GM21619 (cell line): ENCODE results near the gene BRSK2.

Source experiments
- ATAC-seq: cut with Tn5 transposase; IDR thresholded peaks from one replicate; pipeline ENCODE4 v1.9.1; 2021; ENCODE audit not compliant: unreplicated experiment

BRSK2 gene

DNA sequence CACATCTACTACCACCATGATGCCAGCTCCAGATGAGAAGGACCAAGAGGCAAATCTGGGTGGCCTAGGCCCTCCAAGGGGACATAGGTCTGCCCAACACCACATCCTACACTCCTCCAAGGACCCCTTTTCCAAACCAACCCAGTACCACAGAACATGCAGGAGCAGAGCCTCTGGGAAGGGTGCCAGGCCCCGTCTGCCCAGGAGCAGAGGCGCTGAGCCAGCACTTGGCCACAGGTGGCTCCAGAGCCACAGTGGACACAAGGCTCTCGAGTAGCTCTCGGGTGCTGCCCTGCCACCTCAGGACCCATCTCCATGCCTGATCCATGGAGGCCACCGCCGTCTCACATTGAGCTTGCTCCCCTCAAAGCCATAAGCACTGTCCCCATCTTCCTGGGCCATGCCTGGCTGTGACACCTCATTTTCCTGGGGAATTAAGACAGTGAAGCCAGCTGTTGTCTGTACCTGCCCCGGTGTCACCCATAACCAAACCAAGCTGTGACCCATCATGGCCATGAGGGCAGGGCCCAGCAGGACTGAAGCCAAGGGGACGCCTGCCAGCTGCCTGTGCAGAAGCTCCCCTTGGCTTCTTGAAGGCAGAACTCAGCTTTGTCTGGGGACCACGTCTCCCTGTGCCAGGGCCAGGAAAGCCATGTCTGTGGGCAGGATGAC, 89.4 kb downstream of the BRSK2 start:
- no peak for ATAC-seq

DNA sequence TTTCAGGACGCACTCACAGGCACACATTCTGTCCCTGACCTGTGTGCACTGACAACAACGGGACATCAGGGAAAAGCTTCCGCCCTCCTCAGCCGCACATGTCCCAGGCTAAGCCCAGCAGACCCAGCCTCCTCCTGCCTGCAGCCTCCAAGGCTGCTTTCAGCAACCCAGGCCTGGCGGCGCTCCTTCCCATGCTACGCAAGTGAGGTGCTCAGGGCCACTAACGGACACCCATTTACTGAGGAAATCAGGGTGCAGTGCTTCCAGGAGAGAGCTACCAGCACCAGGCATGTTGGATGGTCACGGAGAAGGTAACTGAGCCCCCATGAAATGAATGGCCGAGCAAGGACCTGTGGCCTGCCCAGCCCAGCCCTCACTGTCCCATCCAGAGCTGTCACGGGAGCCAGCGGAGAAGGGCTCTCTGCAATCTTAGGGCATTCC, 90.0 kb downstream of the BRSK2 start:
- no peak for ATAC-seq

DNA sequence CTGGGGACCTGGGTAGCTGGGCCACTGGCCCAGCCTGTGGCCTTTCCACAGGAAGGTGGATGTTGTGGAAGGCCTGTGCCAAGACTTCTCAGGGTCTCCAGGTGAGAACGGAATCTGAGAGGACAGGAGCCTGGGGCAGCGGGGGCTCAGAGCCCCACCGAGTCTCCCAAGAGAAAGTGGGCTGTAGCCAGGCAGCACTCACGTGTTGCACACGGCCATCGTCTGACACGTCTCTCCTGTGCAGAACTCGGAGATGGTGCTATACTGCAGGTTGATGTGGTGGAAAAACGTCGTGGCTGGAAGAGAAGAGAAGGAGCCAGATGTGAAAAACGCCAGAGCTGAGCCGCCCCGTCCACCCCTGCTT, 90.4 kb downstream of the BRSK2 start:
- ATAC-seq, result no peak

DNA sequence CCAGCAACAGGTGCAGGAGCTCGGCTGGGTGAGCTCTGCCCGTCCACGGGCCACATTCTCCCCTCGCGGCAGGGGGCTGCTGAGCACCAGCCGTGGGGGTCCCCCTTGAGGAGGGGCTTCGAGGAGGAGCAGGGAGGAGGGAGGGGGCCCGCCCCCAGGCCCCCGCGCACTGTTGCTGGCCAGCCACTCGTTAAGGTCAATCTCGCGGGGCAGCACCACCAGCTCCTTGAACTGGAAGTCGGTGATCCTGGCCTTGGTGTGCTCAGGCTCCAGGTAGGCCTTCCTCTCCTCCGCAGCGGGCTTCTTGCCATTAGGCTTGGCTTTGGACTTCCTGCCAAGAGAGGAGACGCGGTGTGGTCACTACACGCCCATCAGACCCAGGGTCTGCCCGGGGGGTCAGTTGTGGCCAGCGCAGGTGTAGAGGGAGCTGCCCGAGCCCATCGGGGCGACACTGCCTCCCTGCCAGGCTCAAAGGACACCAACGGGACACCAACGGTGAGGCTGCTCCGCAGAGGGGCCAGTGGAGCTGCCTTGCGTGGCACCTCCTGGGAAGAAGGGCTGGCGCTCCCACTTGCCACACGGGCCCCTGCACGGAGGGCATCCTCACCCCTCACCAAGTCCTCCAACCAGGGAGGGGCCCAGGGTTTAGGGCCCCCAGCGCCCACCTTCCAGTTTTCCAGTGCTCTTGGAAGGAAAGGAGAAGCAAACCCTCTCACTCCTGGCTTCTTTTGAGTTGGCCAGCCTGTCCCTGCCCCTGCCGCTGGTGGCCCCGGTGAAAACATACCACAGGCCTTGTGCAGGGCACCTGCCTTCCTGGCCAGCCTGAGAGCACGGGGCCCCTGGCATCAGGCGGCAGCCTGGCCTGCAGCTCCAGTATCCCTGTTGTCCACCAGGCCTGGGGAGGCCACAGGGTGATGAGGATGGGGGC, 91.1 kb downstream of the BRSK2 start:
- ATAC-seq, result no peak

DNA sequence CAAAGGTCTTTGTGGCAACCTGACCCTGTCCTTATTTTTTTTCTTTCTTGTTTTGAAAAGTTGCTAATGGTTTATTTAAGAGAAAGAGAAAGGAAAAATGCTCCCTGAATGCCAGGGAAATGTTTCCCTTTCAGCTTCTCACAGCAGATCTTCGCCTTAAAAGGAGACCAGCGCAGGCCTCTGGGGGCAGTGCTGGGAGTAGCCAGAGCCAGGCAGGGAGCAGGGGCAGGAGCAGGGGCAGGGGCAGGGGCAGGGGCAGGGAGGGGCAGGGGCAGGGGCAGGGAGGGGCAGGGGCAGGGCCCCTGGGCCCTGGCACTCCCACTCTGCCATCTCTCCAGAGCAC, 91.7 kb downstream of the BRSK2 start:
- no peak for ATAC-seq

DNA sequence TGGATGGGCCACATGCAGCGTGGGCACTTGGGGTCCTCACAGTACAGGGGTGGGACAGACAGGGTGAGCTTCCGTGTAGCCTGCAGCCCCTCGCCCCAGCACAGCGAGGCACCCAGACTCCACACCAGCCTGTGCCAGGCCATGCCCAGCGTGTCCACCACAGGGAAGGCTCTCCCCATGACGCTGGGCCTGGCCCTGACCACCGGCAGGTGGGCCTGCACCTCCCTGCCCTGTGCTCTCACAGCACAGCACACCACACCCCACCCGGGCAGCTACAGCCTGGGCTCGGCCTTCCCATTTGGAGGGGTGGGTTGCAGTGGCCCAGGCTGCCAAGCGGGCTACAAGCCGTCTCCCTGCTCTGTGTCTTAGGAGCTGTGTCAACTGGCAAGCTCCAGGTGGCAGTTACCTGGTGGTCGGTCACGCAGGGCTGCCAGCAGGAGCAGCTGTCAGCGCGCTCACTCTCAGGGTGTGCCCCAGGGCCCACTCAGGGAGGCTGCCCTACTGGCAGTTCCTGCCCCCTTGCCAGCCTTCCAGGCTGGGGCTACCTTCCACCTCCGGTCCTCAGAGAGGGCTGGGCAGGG, 92.2 kb downstream of the BRSK2 start:
- no peak for ATAC-seq

DNA sequence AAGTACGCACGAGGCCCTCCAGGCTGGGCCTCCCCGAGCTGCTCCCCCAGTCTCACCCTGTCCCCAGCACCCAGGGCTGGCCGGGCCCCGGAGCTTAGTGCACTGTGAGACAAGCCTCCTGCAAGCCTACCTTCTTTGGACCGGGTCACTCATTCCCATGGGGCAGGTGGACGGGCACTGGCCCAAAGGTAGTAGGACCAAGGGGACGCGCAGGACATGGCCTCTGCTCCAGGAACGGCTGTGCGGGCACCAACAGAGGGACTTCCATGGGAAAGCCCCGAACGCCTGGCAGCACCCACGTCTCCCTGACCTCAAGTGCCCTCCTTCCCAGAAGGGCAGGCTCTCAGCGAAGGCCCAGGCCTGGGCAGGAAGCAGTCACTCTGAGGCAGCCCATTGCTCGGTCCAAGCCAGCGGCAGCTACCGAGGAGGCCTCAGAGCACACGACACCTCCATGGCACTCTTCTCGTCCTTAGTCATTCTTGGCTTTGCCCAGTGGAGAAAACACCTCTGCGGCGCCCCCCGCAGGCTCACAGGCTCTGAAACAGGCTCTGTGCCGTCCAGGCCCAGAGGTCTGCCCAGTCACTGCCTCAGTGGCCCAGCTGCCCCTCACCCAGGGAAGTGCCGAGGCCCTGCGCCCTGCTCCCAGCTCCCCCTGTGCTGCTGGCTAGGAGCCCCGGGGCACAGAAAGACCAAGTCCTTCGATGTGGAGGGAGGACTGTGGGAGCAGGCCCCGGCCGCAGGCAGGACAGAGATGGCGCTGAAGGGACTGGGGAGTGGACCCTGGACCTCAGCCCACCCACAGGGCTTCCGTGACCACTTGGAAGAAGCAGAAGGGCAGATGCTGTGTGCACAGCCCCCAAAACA, 93.1 kb downstream of the BRSK2 start:
- ATAC-seq, result no peak

DNA sequence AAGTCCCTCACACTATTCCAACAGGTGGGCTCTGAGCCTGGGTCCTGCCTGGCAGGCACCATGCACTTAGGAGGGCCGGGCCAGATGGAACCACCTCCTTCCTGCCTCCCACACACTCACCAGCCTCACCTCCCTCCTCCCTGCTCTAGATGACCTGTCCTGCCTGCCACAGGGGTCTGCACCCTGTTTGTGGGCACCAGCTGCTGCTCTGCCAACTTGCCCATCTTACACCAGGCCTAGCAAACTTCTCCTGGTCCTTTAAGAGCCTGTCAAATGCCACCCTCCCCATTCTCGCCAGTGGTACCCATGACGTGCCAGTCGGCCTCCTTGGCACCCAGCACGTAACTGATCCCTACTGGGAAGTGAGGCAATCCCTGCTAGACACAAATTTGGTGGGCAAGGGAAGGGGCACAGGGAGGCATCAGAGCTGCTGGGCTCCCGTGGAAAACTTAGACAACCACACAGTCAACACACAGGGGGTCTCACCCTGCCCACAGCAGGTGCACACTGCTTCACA, 93.8 kb downstream of the BRSK2 start:
- ATAC-seq, result no peak

DNA sequence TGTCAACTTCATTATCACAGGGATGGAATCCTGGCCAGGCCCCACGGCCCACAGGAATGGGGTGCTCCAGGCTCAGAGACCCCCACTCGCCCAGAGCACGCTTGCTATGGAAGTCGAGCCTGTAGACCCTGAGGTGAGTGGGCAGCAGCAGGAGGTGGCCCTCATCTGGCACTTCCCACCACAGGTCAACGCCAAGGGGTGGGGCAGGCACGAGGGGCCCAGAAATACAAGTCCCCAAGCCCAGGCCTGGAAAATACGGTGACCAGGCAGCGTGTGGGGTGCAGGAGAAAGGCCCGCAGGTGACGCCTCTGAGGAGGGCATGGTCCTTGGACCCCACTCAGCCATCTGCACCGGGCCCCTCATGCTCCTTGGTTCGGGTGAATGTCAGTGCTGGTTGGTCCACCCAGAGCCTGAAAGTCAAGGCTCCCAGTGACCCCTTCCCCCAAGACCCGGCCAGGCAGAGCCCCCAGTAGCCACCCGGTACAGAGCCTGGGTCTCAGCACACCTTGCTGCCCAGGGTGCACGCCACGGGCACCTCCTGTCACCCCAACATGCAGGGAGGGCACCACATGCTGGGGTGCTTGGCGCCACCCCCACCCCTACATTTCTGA, 94.4 kb downstream of the BRSK2 start:
- no peak for ATAC-seq

DNA sequence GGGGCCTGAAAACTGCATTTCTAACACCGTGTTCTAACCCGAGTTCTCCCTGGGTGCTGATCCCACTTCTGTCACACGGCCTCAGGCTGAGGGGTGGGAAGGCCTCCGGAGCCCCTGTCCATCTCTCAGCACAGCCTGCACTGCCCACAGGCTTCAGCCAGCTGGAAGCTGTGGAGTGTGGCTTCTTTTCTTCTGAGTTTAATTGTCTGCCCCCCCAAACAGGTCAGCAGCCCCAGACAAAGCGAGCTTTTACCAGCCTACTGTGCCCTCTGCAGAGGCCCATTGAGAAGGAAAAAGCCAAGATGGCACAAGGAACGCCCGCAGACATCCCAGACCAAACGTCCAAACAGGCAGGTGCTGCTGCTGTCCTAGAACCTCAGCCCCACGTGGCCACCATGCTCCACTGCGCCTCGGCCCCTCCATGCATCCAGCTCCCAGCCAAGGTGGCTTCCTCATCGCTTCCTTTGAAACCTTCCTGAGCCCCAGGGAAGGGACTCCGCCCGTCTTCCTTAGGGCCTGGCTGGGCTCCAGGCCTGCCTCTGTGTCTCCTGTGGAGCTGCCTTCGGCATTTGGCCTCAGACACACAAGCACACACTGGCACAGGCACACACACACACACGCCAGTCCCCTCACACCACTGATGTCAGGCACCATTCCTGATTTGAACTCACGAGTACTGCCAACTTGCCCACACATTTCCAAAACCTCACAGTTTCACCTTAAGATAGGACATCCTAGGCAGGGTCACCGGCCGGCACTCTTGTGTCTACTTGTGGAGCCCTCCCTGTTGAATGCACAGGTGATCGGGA, 95.2 kb downstream of the BRSK2 start:
- ATAC-seq, result no peak

DNA sequence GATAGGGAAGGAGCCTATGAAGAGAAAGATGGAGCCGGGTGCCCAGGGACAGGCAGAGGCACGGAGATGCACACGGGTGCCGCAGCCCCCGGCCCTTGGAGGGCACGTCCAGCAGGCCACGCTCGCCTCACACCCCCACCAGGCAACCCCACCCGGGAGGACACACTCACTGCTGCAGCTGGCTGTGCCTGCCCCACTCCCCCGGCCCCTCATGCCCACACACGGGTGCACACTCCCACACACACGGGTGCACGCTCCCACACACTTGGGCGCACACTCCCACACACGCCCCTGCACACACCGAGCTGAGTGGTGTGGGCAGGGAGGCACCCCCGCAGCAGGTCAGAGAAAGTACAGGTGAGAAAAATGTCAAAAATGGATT, 95.8 kb downstream of the BRSK2 start:
- no peak for ATAC-seq

DNA sequence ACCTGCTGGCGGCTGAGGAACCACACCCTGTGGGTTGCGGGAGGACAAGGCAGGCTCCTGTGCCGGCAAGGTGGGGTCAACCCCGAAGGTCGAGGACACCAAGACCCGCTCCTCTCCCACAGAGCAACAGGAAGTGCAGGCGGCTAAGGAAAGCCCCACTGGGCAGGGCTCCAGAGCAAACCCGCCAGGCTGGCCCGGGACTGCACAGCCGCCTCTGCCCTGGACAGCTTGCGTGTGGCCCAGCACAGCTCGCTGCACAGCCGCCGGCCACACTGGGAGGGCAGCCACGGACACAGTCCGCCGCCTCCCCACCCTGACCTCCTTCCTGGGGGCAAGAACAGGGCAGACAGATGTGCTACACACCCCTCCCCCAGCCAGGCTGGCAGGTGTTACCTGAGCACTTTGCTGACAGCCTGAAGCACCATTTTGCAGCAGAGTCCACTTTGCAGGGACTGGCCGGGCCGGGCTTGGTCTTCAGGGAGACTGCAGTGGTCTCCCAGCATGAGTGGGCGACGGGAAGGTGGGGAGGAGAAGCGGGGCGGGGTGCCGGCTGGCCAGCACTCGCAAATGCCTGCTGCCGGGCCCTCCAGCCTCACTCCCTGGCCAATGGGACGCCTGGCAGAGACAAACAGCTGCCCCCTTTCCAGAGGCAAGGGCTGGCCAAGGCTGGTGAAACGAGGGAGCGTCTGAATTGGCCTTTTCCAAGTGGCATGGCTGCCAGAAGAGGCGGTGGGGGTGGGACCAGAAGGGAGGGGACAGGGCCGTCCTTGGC, 96.5 kb downstream of the BRSK2 start, which contains the start of gene MOB2:
Gene MOB2 (minus strand): TSS at position 726 of the 772 bp plus-strand sequence. CDS start 223 bp downstream, at position 503.
- ATAC-seq, result no peak

DNA sequence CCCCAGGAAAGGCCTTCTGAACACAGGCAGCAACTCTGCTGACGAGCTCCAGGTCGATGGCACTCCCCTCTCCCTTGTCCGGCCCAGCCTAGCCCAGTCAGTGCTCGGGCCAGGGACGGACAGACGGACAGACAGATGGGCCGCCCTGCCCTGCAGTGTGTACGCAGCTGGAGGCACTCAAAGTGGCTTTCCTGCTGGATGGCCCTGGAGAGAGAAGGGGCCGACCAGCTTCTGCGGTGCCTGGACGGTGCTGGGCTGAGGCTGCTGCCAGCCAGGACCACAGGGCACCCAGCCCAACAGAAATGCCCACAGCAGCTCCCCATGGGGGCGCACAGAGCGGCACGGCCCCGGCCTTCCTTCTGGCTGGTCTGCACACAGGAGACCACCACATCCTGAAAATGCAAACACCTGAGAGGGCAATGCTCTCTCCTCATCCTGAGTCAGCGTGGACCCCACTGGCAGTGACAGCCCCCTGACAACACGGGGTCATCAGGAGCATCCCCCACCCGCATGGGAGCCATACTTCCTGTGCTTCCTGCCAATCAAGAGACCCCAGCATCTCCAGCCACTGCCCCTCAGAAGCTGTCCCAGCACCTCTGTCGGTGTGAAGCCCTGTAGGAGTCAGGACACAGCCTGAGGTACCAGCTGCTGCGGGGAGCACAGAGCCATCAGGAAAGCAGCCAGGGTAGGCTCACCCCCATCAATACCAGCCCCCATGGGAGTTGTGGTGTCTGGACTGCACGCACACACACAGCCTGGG, 97.5 kb downstream of the BRSK2 start:
- no peak for ATAC-seq

DNA sequence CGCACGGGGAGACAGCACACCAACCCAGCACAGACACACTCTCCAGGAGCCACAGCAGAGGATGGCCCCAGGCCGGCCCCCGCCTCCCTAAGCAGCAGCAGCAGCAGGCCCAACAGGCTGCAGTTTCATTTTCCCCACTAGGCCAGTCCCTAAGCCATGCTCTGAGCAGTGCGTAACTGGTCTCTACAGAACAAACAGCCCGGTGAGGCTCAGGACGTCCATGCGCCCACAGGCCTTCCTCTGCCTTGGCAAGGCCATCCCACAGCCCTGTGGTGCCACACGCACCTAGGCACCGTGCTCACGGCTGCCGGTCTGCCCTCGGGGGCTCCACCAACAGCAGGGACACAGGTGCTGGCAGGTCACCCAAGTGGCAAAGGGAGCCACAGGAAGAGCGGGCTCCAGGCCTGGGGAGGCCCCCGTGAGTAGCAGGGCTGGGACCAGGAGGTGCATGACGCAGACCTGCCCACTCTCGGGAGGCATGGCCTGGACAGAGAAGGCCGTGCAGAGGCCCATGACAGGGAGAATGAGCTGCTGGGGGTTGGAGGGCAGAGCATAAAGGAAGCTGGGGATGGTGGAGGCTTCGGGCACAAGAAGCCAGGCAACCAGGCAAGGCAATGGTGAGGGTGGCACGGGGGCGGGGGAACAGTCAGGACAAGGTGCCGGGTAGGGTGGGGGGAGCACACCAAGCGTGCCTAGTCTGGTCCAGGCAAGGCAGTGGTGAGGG, 98.3 kb downstream of the BRSK2 start:
- no peak for ATAC-seq

DNA sequence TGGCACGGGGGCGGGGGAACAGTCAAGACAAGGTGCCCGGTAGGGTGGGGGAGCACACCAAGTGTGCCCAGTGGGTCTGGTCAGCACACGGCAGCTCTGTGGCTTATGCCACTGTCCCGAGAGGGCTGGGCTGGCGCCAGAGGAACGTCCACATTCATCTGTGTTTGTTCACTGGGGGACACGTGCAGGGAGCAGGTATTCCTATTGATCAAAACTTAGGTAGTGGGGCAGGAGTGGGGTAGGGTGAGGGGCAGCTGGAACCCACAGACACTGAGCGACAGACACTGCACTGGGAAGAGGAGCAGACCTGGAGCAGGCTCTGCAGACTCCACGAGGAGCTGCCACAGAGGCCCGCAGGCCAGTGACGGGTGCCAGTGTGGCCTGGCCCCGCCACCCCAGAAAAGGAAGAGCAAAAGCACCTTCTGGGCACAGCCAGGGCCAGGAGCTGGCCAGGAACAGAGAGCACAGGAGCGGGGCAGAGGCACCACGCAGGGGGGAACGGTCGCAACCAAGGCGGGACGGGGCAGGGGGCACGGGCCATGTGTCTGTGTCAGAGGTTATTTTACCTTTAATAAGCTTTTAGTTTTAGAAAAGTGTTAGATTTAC, 98.9 kb downstream of the BRSK2 start:
- no peak for ATAC-seq

DNA sequence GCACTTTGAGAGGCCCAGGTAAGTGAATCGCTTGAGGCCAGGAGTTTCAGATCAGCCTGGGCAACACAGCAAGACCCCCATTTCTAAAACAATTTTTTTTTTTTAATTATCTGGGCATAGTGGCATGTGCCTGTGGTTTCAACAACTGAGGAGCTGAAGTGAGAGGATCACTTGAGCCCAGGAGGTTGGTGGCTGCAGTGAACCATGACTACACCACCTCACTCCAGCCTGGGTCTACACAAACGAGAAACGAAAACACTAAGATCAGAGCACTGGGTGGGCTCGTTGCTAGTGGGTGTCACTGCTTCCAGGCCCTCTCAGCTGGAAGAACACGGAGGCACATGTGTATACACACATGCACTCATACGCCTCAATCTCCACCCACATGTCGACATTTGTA, 100.9 kb downstream of the BRSK2 start:
- no peak for ATAC-seq

DNA sequence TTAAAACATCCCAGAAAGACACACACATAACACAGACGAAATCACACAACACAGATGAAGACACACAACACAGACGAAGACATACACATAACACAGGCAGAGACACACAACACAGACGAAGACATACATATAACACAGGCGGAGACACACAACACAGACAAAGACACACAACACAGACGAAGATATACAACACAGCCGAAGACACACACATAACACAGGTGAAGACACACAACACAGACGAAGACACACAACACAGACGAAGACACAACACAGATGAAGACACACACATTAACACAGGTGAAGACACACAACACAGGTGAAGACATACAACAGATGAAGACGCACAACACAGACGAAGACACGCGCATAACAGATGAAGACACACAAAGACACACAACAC, 101.6 kb downstream of the BRSK2 start:
- ATAC-seq, result no peak
